Osteocyte (in vitro differentiated cells): ENCODE measurements around the gene AKAP6. TPM values are rescaled to one million over a fixed set of nuclear protein-coding genes. Genes with fewer than 3 reads are reported as not detected.

ENCODE experiments used
- DNase-seq: peaks from one replicate; pipeline ENCODE4 v3.0.0; 2021; ENCODE audit warnings: mixed read lengths; ENCODE audit not compliant: unreplicated experiment; ENCODE audit errors: extremely low spot score
- H3K27ac Mint-ChIP-seq: one replicate; pipeline ENCODE4 v1.8.0; 2021; ENCODE audit warnings: mild to moderate bottlenecking, mixed read lengths; ENCODE audit not compliant: unreplicated experiment
- H3K27me3 Mint-ChIP-seq: one replicate; pipeline ENCODE4 v1.8.0; 2021; ENCODE audit warnings: mixed read lengths; ENCODE audit not compliant: unreplicated experiment
- H3K36me3 Mint-ChIP-seq: one replicate; pipeline ENCODE4 v1.8.0; 2021; ENCODE audit warnings: mixed read lengths; ENCODE audit not compliant: unreplicated experiment
- H3K4me1 Mint-ChIP-seq: one replicate; pipeline ENCODE4 v1.8.0; 2021; ENCODE audit warnings: mixed read lengths; ENCODE audit not compliant: unreplicated experiment
- H3K4me3 Mint-ChIP-seq: one replicate; pipeline ENCODE4 v1.8.0; 2021; ENCODE audit warnings: mild to moderate bottlenecking, moderate library complexity, mixed read lengths; ENCODE audit not compliant: unreplicated experiment
- H3K9me3 Mint-ChIP-seq: one replicate; pipeline ENCODE4 v1.8.0; 2021; ENCODE audit warnings: mixed read lengths; ENCODE audit not compliant: unreplicated experiment
- total RNA-seq: library from RNA; stranded (reverse); gene quantifications from 2 replicates; pipeline ENCODE4 v1.2.1, GENCODE V29; 2021
- TF ChIP-seq, protein P1 (sequence below): fragments of 200-600 bp; sonication (generic); IDR thresholded peaks from 2 replicates; pipeline ENCODE4 v1.5.0; 2021; ENCODE audit warnings: antibody characterized with exemption, mild to moderate bottlenecking, moderate library complexity

The AKAP6 gene
- total RNA-seq, 1 donor from 2014 or later, result 4.1 TPM

- TF ChIP-seq, protein P1, sequence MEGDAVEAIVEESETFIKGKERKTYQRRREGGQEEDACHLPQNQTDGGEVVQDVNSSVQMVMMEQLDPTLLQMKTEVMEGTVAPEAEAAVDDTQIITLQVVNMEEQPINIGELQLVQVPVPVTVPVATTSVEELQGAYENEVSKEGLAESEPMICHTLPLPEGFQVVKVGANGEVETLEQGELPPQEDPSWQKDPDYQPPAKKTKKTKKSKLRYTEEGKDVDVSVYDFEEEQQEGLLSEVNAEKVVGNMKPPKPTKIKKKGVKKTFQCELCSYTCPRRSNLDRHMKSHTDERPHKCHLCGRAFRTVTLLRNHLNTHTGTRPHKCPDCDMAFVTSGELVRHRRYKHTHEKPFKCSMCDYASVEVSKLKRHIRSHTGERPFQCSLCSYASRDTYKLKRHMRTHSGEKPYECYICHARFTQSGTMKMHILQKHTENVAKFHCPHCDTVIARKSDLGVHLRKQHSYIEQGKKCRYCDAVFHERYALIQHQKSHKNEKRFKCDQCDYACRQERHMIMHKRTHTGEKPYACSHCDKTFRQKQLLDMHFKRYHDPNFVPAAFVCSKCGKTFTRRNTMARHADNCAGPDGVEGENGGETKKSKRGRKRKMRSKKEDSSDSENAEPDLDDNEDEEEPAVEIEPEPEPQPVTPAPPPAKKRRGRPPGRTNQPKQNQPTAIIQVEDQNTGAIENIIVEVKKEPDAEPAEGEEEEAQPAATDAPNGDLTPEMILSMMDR, result no peak
- peak overlapping the region; percentile 52 for H3K27ac Mint-ChIP-seq
- DNase-seq, result no peak
- no peaks in the 10 kb centered on the region for H3K27me3 Mint-ChIP-seq
- peaks cover 24% of the 10 kb centered on the region for H3K4me1 Mint-ChIP-seq
- H3K36me3 Mint-ChIP-seq, result peaks cover 2% of the 10 kb centered on the region
- H3K9me3 Mint-ChIP-seq, result peaks cover 7% of the 10 kb centered on the region
- H3K4me3 Mint-ChIP-seq, result no peak overlapping the region
These were observed 89.0 kb downstream of the AKAP6 start for GRCh38 chr14:32417956-32418552.

GRCh38 chr14:32419429-32419828 is 90.3 kb downstream of the AKAP6 start:
- no peak overlapping the region for H3K4me3 Mint-ChIP-seq
- H3K36me3 Mint-ChIP-seq, result peaks cover 2% of the 10 kb centered on the region
- DNase-seq, result no peak
- TF ChIP-seq, protein P1, result no peak
- no peak overlapping the region for H3K27ac Mint-ChIP-seq
- H3K27me3 Mint-ChIP-seq, result no peaks in the 10 kb centered on the region
- peaks cover 17% of the 10 kb centered on the region for H3K4me1 Mint-ChIP-seq
- H3K9me3 Mint-ChIP-seq, result peaks cover 7% of the 10 kb centered on the region

- peaks cover 15% of the 10 kb centered on the region for H3K4me1 Mint-ChIP-seq
- peaks cover 2% of the 10 kb centered on the region for H3K36me3 Mint-ChIP-seq
- no peak overlapping the region for H3K27ac Mint-ChIP-seq
- no peaks in the 10 kb centered on the region for H3K27me3 Mint-ChIP-seq
- peaks cover 7% of the 10 kb centered on the region for H3K9me3 Mint-ChIP-seq
- TF ChIP-seq, protein P1, result no peak
- H3K4me3 Mint-ChIP-seq, result no peak overlapping the region
- DNase-seq, result no peak
These were observed 92.7 kb downstream of the AKAP6 start for GRCh38 chr14:32421781-32422180.

- Mint-ChIP-seq H3K4me1 (peaks cover 22% of the 10 kb centered on the region), H3K4me3 (no peak overlapping the region), H3K36me3 (peaks cover 2% of the 10 kb centered on the region), H3K27ac (no peak overlapping the region), H3K27me3 (no peaks in the 10 kb centered on the region), H3K9me3 (peaks cover 7% of the 10 kb centered on the region)
- no peak for DNase-seq
- TF ChIP-seq, protein P1, result no peak
These were observed 93.3 kb downstream of the AKAP6 start for GRCh38 chr14:32422440-32422839.

DNA sequence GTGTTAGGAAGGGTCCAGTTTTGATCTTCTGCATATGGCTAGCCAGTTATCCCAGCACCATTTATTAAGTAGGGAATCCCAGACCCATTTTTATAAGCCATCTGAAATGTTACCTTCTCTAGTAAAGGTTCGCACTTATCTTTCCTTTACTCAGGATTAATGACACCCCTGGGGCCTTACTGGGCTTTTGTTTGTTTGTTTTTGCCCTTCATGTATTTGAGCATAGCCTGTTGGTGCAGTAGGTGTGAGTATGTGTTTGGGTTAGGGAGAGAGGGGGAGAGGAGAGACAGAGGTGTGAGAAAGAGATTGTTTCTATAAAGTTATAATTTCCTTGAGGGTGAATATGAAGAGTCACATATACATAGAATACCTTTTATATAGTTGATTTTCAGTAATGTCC is 96.9 kb downstream of the AKAP6 start:
- no peak overlapping the region for H3K27ac Mint-ChIP-seq
- TF ChIP-seq, protein P1, result no peak

More for the DNA sequence above, 96.9 kb downstream of the AKAP6 start:
- peaks cover 23% of the 10 kb centered on the region for H3K4me1 Mint-ChIP-seq
- no peaks in the 10 kb centered on the region for H3K27me3 Mint-ChIP-seq
- H3K9me3 Mint-ChIP-seq, result peaks cover 7% of the 10 kb centered on the region
- DNase-seq, result no peak
- peaks cover 2% of the 10 kb centered on the region for H3K36me3 Mint-ChIP-seq
- H3K4me3 Mint-ChIP-seq, result no peak overlapping the region
